Forelimb muscle (tissue), 1 donor: ENCODE measurements around the gene C1QTNF2. TPM values are rescaled to one million over a fixed set of nuclear protein-coding genes. Genes with fewer than 3 reads are reported as not detected.

Source experiments
- DNase-seq: peaks from one replicate; pipeline ENCODE4 v3.0.0-alpha.2; 2013; ENCODE audit warnings: low read depth
- polyA plus RNA-seq: library from polyadenylated mRNA; unstranded; fragments of 120-200 nt; gene quantifications from one replicate; pipeline ENCODE4 v1.2.1, GENCODE V29; 2013; ENCODE audit not compliant: insufficient read length

C1QTNF2 gene, protein sequence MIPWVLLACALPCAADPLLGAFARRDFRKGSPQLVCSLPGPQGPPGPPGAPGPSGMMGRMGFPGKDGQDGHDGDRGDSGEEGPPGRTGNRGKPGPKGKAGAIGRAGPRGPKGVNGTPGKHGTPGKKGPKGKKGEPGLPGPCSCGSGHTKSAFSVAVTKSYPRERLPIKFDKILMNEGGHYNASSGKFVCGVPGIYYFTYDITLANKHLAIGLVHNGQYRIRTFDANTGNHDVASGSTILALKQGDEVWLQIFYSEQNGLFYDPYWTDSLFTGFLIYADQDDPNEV
- 19.8 TPM for polyA plus RNA-seq

DNA sequence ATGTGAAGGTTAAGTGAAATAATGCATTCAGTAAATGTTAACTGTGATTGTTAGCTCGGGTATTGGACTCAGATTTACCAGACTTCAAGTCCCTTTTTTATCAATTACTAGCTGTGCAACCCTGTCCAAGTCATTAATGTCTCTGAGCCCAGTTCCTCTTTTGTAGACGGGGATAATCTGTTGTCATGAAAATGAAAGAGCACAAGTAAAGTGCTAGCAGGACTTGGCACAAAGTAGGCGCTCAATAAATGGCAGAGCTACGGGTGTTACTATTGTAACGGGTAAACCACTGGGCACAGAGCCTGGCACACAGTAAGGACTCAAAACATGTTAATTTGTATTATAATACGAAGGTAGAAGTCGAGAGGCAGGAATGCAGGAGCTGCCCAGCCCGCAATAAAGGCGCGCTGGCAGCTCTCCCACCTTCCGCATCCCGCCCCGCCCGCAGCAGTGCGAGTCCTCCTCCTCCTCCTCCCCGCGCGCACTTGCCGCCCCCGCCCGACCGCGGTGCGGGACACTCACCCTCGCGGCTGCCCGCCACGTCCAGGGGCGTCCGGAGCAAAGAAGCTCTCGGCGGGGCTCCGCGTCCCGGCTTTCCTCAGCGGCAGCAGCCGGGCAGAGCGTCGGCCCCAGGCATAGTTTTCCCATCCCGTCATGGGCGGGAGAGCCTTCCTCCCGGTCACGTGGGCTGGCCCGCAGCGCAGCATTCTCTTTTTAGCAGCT is at the start of gene C1QTNF2:
C1QTNF2 (minus strand) TSS at position 637 of the 723 bp plus-strand sequence. CDS start 15,615 bp downstream, outside the sequence.
- no peak for DNase-seq

DNA sequence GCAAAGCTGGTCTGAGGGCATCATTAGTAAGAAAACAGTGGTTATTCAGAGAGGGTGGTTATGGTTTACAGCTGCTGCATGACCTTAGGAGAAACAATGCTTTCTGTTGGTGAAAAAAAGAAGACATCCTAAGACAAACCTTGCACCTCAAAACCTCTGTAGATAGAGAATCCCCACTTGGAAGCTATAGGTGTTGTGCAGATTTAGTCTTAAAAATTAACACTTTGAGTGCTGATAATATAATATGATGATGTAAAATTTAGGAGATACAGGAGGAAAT is 49.8 kb upstream of the C1QTNF2 start:
- no peak for DNase-seq

GRCh38 chr5:160419458-160420330 is 49.3 kb upstream of the C1QTNF2 start:
- DNase-seq = no peak

DNA sequence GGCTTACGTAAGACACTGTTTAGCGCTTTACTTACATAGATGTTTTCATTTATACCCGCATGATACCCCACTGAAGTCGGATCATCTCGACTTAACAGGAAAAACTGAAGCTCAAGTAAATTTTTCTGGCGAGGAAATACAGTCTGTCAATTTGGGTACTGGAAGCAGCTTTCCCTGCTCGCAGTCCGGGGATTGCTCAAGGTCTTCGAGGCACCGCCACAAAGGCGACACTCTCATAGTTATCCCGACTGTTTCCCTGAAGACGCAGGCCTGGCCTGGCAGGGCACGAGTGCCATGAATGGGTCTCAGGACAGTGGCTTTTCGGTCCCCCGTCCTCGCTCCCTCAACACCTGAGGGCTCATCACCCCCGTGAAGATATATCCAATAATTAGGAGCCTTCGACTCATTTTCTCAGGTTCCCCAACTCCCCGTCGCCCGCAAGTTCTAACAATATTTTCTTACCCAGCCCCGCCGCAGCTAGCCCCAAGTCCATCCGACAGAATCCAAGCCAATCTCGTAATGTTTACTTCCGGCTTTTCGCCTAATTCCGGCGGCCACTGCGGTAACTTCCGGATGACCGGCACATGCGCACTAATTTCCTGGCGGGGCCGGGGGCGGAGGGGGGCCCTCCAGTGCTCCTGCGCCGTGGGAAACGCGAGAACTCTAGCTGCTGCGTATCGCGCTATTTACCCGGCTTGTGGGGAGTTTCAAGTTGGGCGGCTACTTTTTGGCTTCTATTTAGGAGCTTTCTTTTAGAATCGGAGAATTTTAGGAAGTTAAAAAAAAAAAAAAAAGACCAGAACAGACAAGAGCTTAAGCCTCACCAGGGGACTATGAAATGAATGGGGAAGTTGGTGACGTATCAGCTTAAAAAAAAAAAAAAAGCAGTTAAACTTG is 48.4 kb upstream of the C1QTNF2 start, which contains the start of gene SLU7:
SLU7 (minus strand) TSS at position 521 of the 897 bp plus-strand sequence. CDS start 3,787 bp downstream, outside the sequence.
- peak; percentile 88 for DNase-seq

- DNase-seq = peak; percentile 77
These were observed 29.3 kb upstream of the C1QTNF2 start, which contains the start of gene FAM200C for GRCh38 chr5:160399402-160400353. TSS of gene FAM200C (minus strand) at chr5:160400054. CDS start at chr5:160395490, 4,564 bp downstream.

DNA sequence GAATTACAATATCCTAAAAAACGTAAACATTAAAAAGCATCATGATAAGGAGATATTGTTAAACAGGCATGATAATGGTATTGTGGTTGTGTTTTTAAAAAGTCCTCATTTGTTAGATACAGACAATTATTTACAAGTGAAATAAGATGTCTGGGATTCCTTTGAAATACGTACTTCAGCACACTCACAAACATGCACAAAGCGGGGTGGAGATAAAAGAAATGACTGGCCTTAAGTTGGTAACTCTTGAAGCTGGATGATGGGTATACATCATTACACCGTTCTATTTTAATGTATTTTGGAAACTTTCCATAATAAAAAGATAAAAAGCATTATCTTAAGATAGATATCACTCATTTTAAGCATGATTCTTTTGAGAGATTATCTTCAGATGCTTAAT is 28.4 kb upstream of the C1QTNF2 start:
- DNase-seq = no peak

DNA sequence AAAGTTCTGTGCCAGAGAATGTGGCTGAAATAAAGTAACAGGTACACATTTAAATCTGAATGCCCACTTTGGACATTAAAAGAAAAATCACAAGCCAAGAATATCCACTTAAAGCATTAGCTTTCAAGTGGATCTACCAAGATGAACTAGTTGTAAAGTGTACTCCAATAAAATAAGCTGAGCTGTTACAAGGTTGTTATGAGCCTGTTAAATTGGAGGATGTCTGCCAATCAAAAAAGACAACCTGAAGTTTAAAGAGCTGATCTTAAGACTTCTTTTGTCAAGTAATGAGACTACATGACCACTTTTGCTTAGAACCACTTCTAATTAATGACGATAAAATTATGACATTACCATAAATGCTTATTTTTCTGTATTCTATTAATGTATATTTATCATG is 27.1 kb upstream of the C1QTNF2 start:
- DNase-seq = no peak

DNA sequence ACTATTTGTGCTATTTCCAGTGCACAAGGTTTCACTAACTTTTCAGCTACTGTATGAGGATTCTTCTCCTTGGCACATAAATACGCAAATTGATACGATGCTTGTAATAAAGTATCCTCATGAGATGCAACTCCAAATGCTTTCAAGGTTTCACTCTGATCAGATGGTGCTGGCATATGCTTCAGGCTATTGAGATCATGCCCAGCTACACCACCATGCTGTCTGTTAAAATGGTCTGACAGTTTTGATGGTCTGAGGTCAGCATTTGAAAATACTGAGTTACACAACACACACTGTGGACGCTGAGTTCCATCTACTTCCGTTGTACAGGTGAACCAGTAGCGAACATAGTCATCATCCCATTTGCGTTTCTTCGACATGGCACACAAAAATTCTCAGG is 24.7 kb upstream of the C1QTNF2 start:
- no peak for DNase-seq

- DNase-seq = no peak
These were observed 20.6 kb upstream of the C1QTNF2 start for GRCh38 chr5:160390787-160391696.

- no peak for DNase-seq
These were observed 17.0 kb upstream of the C1QTNF2 start for GRCh38 chr5:160387445-160387844.

DNA sequence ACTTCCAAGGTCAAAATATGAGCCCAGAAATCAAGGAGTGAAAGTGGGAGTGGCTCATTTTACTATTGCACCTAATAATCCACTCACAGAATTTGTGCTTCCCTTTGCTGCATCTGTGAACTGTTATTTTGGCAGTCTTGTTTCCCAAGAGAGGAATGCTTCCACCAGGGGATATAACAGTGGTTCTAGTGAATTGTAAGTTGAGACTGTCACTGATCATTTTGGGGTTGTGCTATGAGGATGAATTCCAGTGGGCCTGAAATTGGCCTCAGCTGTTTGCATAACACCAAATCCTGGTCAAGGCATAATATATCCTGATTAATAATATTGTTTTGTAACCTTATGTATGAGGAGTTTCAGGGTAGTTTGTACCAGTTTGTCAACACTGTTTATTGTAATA is 15.1 kb upstream of the C1QTNF2 start:
- DNase-seq = no peak

GRCh38 chr5:160384681-160385080 is 14.3 kb upstream of the C1QTNF2 start:
- DNase-seq = no peak

DNA sequence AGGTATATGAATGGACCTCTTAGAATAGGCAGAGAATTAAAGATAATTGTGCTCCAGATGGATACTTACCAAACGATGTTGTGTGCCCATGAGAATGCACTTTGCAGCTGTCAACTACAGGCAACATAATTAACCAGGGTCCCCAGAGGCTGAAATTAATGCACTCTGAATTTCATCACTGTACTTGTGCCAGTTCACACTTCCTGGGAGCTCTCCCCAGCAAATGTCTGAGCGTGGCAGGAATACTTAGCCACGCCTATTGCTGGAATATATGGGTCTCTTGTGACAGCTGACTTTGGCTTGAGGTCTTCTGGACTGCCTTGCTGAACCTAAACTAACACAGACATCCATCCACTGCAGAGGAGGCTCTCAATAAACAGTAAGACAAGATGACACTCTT is 11.9 kb upstream of the C1QTNF2 start:
- no peak for DNase-seq

DNA sequence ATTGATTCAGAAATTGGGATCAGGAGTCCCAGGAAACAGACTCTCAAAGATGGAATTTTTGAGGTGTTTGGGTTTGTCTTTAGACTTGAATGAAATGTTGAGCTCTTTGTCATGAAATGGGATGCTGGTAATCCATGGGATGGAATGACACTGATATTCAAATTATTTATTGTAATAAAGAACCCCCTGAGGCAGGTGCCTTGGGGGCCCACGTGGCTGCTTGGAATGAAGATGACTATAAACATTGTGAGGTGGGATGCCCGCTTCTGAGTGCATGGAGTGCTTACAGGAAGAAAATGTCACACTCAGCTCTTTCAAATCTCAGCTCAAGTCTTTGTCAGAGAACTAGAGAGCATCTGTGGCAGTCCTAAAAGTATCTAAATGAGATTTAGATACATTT is 9.6 kb upstream of the C1QTNF2 start:
- DNase-seq = no peak

- no peak for DNase-seq
These were observed 9.1 kb upstream of the C1QTNF2 start for GRCh38 chr5:160379511-160379910.

GRCh38 chr5:160378330-160378729 is 7.9 kb upstream of the C1QTNF2 start:
- DNase-seq = no peak

DNA sequence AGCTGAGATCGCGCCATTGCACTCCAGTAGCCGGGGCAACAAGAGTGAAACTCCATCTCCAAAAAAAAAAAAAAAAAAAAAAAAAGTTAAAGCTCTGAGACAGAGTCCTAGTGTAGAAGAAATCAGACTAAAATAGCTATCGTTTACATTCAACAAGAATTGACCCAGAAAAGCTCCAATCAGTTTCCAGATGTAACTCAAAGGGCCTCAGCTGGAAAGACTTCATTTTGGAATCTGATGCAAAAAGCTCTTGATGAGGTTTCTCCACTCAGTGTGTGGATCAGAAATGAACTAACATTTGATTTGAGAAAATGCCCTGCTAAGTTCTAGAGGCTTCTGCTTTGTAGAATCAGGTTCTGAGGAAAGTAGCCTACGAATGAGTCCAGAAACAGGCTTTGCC is 7.2 kb upstream of the C1QTNF2 start:
- no peak for DNase-seq

GRCh38 chr5:160376416-160376815 is 6.0 kb upstream of the C1QTNF2 start:
- no peak for DNase-seq

DNA sequence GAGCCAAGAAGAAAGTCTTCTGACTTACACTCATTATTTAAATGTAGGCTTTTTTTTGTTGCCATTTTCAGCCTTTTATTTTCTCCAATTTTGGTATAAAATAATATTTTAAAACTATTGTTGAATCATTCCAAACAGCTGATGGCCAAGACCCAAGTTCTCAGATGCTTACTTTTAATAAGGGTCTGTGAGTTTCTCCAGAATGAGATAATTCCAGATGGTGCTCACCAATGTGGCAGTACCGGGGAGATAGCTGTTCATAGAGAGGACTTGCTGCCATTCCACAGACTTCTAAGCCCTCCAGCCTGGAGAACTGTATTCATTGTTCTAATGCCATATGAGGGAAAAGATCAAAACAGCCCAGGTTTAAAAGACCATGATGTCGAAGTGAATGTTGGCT is 5.3 kb upstream of the C1QTNF2 start:
- DNase-seq = no peak
